H9 (cell line): Measurements from ENCODE around the gene INHBB. TPM values are rescaled to one million over a fixed set of nuclear protein-coding genes. Genes with fewer than 3 reads are reported as not detected.

Source experiments
- DNase-seq: peaks from one replicate; pipeline ENCODE4 v3.0.0-alpha.2; 2017
- H2AFZ ChIP-seq: one replicate; pipeline ENCODE4 v1.6.1; 2013; ENCODE audit warnings: mild to moderate bottlenecking, low read length, control low read depth, moderate library complexity
- H2AK5ac ChIP-seq: 2 replicates; pipeline ENCODE4 v1.6.1; 2013; ENCODE audit warnings: low read length, control low read depth, mixed read lengths; ENCODE audit not compliant: insufficient read length
- H2BK120ac ChIP-seq: one replicate; pipeline ENCODE4 v1.6.1; 2013; ENCODE audit warnings: low read depth, mild to moderate bottlenecking, low read length, control low read depth, inconsistent platforms; ENCODE audit not compliant: poor library complexity, severe bottlenecking
- H2BK12ac ChIP-seq: 2 replicates; pipeline ENCODE4 v1.6.1; 2013; ENCODE audit warnings: low read length, control low read depth, mixed read lengths, low read depth; ENCODE audit not compliant: insufficient read length
- H2BK15ac ChIP-seq: 2 replicates; pipeline ENCODE4 v1.6.1; 2013; ENCODE audit warnings: low read depth, low read length, control low read depth
- H2BK20ac ChIP-seq: one replicate; pipeline ENCODE4 v1.6.1; 2013; ENCODE audit warnings: low read depth, mild to moderate bottlenecking, low read length, control low read depth, inconsistent platforms; ENCODE audit not compliant: poor library complexity, severe bottlenecking
- H2BK5ac ChIP-seq: 2 replicates; pipeline ENCODE4 v1.6.1; 2013; ENCODE audit warnings: low read length, control low read depth, mixed read lengths; ENCODE audit not compliant: insufficient read length
- H3K14ac ChIP-seq: 2 replicates; pipeline ENCODE4 v1.6.1; 2013; ENCODE audit warnings: low read length, control low read depth; ENCODE audit not compliant: insufficient read depth
- H3K18ac ChIP-seq: 2 replicates; pipeline ENCODE4 v1.6.1; 2013; ENCODE audit warnings: low read depth, mild to moderate bottlenecking, mixed read lengths, low read length, control low read depth; ENCODE audit not compliant: insufficient read length
- H3K23ac ChIP-seq: 2 replicates; pipeline ENCODE4 v1.6.1; 2013; ENCODE audit warnings: low read length, control low read depth, mixed read lengths, low read depth; ENCODE audit not compliant: insufficient read length
- H3K23me2 ChIP-seq: 2 replicates; pipeline ENCODE4 v1.6.1; 2013; ENCODE audit warnings: low read depth, mild to moderate bottlenecking, mixed read lengths, low read length, control low read depth; ENCODE audit not compliant: insufficient read length, poor library complexity, severe bottlenecking
- H3K27ac ChIP-seq: 2 replicates; pipeline ENCODE4 v1.5.1; 2013; ENCODE audit warnings: low read length, control low read depth, mixed read lengths, low read depth; ENCODE audit not compliant: insufficient read length
- H3K27me3 ChIP-seq: 2 replicates; pipeline ENCODE4 v1.6.1; 2013; ENCODE audit warnings: low read length, control low read depth, inconsistent platforms; ENCODE audit not compliant: insufficient read depth
- H3K4ac ChIP-seq: 2 replicates; pipeline ENCODE4 v1.6.1; 2013; ENCODE audit warnings: low read depth, mild to moderate bottlenecking, control low read depth, inconsistent platforms, low read length, moderate library complexity
- H3K4me1 ChIP-seq: 2 replicates; pipeline ENCODE4 v1.6.1; 2013; ENCODE audit warnings: low read length, control low read depth, inconsistent platforms; ENCODE audit not compliant: insufficient read depth
- H3K4me2 ChIP-seq: 2 replicates; pipeline ENCODE4 v1.6.1; 2013; ENCODE audit warnings: low read length, control low read depth, mixed read lengths; ENCODE audit not compliant: insufficient read length, insufficient read depth
- H3K56ac ChIP-seq: 2 replicates; pipeline ENCODE4 v1.6.1; 2013; ENCODE audit warnings: low read depth, mild to moderate bottlenecking, mixed read lengths, low read length, control low read depth; ENCODE audit not compliant: insufficient read length
- H3K79me1 ChIP-seq: 2 replicates; pipeline ENCODE4 v1.6.1; 2013; ENCODE audit warnings: low read depth, mild to moderate bottlenecking, moderate library complexity, low read length, control low read depth, inconsistent platforms; ENCODE audit not compliant: insufficient read depth, poor library complexity, severe bottlenecking
- H3K79me2 ChIP-seq: 2 replicates; pipeline ENCODE4 v1.6.1; 2013; ENCODE audit warnings: low read length, control low read depth, inconsistent platforms; ENCODE audit not compliant: insufficient read depth
- H3K9ac ChIP-seq: 2 replicates; pipeline ENCODE4 v1.6.1; 2013; ENCODE audit warnings: low read length, control low read depth, mixed read lengths; ENCODE audit not compliant: insufficient read length; ENCODE audit errors: extremely low read depth
- H3K9me3 ChIP-seq: one replicate; pipeline ENCODE4 v1.6.1; 2013; ENCODE audit warnings: low read depth, low read length, inconsistent platforms; ENCODE audit not compliant: control insufficient read depth
- H3T11ph ChIP-seq: one replicate; pipeline ENCODE4 v1.6.1; 2013; ENCODE audit warnings: mild to moderate bottlenecking, low read length, control low read depth, inconsistent platforms
- H4K20me1 ChIP-seq: one replicate; pipeline ENCODE4 v1.6.1; 2013; ENCODE audit not compliant: control insufficient read depth, insufficient read length, insufficient read depth
- H4K5ac ChIP-seq: 2 replicates; pipeline ENCODE4 v1.6.1; 2013; ENCODE audit warnings: low read depth, mild to moderate bottlenecking, mixed read lengths, low read length, control low read depth; ENCODE audit not compliant: insufficient read length
- H4K8ac ChIP-seq: replicated peaks from 2 replicates; pipeline ENCODE4 v1.6.1; 2013; ENCODE audit warnings: low read length, control low read depth, mixed read lengths, low read depth; ENCODE audit not compliant: insufficient read length
- H4K91ac ChIP-seq: 2 replicates; pipeline ENCODE4 v1.6.1; 2013; ENCODE audit warnings: low read depth, mild to moderate bottlenecking, moderate library complexity, mixed read lengths, low read length, control low read depth; ENCODE audit not compliant: insufficient read length
- H3K27ac Mint-ChIP-seq, 3 experiments: 2 replicates in 2 of 3; 3 replicates in 1 of 3; pipeline ENCODE4 v1.8.0; 2020 to 2021; ENCODE audit warnings: mixed read lengths in 3 of 3, mild to moderate bottlenecking in 1 of 3, moderate library complexity in 1 of 3
- H3K27me3 Mint-ChIP-seq: 2 replicates; pipeline ENCODE4 v1.8.0; 2021; ENCODE audit warnings: low read depth, mild to moderate bottlenecking, moderate library complexity, mixed read lengths
- H3K36me3 Mint-ChIP-seq, 3 experiments: 2 replicates in 2 of 3; 3 replicates in 1 of 3; pipeline ENCODE4 v1.8.0; 2020 to 2021; ENCODE audit warnings: low read depth in 3 of 3, mixed read lengths in 3 of 3; ENCODE audit not compliant: insufficient read depth in 1 of 3
- H3K4me1 Mint-ChIP-seq, 2 experiments: 2 replicates each; pipeline ENCODE4 v1.8.0; 2020; ENCODE audit warnings: mixed read lengths in 2 of 2
- H3K4me3 Mint-ChIP-seq, 2 experiments: 2 replicates in 1 of 2; 3 replicates in 1 of 2; pipeline ENCODE4 v1.8.0; 2020 to 2021; ENCODE audit warnings: mild to moderate bottlenecking in 2 of 2, mixed read lengths in 2 of 2, moderate library complexity in 1 of 2
- H3K9me3 Mint-ChIP-seq, 2 experiments: 2 replicates in 1 of 2; 3 replicates in 1 of 2; pipeline ENCODE4 v1.8.0; 2020; ENCODE audit warnings: mild to moderate bottlenecking in 2 of 2, mixed read lengths in 2 of 2, moderate library complexity in 1 of 2
- CTCF ChIP-seq: fragments of 200-600 bp; sonication (generic); conservative IDR thresholded peaks from 3 replicates; pipeline ENCODE4 v1.8.0; 2021; ENCODE audit warnings: antibody characterized with exemption, mild to moderate bottlenecking
- WGBS: extraction: QIAGEN DNeasy Blood & Tissue Kit; methylation state at CpG from one replicate; pipeline ENCODE4 v1.1.7; 2013; ENCODE audit warnings: missing lambda C conversion rate, low lambda C conversion rate, mixed read lengths; ENCODE audit not compliant: insufficient read length; ENCODE audit errors: extremely low coverage; 5-methylcytosine and 5-hydroxymethylcytosine counted together
- total RNA-seq: library from RNA; stranded (reverse); gene quantifications from 2 replicates; pipeline ENCODE4 v1.2.1, GENCODE V29; 2021

Gene INHBB
- total RNA-seq, 1 experiment from 2014 or later = 0.13 TPM

GRCh38 chr2:120349440-120349921, 3.5 kb downstream of the INHBB start:
- H3T11ph ChIP-seq = no peak overlapping the region
- H3K4me1 ChIP-seq = no peaks in the 10 kb centered on the region; the same call in 1 of the 2 replicates
- H2AK5ac ChIP-seq = no peak overlapping the region
- H3K9me3 Mint-ChIP-seq = peaks cover 0 to 2% of the 10 kb centered on the region in 2 experiments; a peak in 2 of 5 replicates
- no peak overlapping the region for H2BK15ac ChIP-seq
- H3K9me3 ChIP-seq = no peaks in the 10 kb centered on the region
- no peak overlapping the region for H2BK5ac ChIP-seq
- TF ChIP-seq CTCF = no peak
- peaks cover 11% of the 10 kb centered on the region for H3K23me2 ChIP-seq
- H3K79me2 ChIP-seq = no peaks in the 10 kb centered on the region
- no peak overlapping the region for H4K91ac ChIP-seq
- no peak overlapping the region for H3K9ac ChIP-seq
- H3K23ac ChIP-seq = no peak overlapping the region
- no peak overlapping the region for H3K27ac Mint-ChIP-seq
- no peak overlapping the region for H4K5ac ChIP-seq
- H2AFZ ChIP-seq = no peak overlapping the region
- peaks cover 2% of the 10 kb centered on the region for H4K20me1 ChIP-seq
- no peak overlapping the region for H2BK120ac ChIP-seq
- whole genome bisulfite sequencing = no CpG with 5 or more reads among the region's 31 CpGs
- H3K27me3 Mint-ChIP-seq = peaks cover 88% of the 10 kb centered on the region
- no peak overlapping the region for H3K18ac ChIP-seq
- H3K4me2 ChIP-seq = no peak overlapping the region
- no peak overlapping the region for H3K4ac ChIP-seq
- H3K79me1 ChIP-seq = no peaks in the 10 kb centered on the region
- H3K56ac ChIP-seq = no peak overlapping the region
- H3K36me3 Mint-ChIP-seq = peaks cover 0 to 3% (median 0%) of the 10 kb centered on the region in 3 experiments; a peak in 1 of 7 replicates
- peaks cover 40% of the 10 kb centered on the region; the same call in 1 of the 2 replicates for H3K27me3 ChIP-seq
- peak overlapping the region in 1 of 2 experiments; percentile 48; a peak in 1 of 5 replicates for H3K4me3 Mint-ChIP-seq
- H4K8ac ChIP-seq = no peak overlapping the region
- H3K14ac ChIP-seq = no peak overlapping the region
- H3K27ac ChIP-seq = no peak overlapping the region
- H2BK12ac ChIP-seq = no peak overlapping the region
- DNase-seq = no peak
- H2BK20ac ChIP-seq = no peak overlapping the region
- H3K4me1 Mint-ChIP-seq = peaks cover 24 to 41% of the 10 kb centered on the region in 2 experiments
